Measurements from ENCODE around the gene SH2D1A.

SH2D1A gene

GRCh38 chrX:124346117-124346876 lies at the start of gene SH2D1A:
Gene SH2D1A, plus strand, starts transcription at chrX:124346563. Its CDS starts 80 bp downstream, at chrX:124346643.
- TF ChIP-seq CTCF (IDR thresholded peaks at IDR 0.05): no peak

GRCh38 chrX:124300405-124300804 lies 46.0 kb upstream of the SH2D1A start:
- TF ChIP-seq CTCF (IDR thresholded peaks at IDR 0.05): no peak

- TF ChIP-seq CTCF (IDR thresholded peaks at IDR 0.05): no peak
Measured at GRCh38 chrX:124307253-124307907, 39.0 kb upstream of the SH2D1A start.

GRCh38 chrX:124325732-124326131 lies 20.6 kb upstream of the SH2D1A start:
- no peak for TF ChIP-seq CTCF (IDR thresholded peaks at IDR 0.05)

GRCh38 chrX:124328765-124329164 lies 17.6 kb upstream of the SH2D1A start:
- TF ChIP-seq CTCF (IDR thresholded peaks at IDR 0.05): no peak

- TF ChIP-seq CTCF (IDR thresholded peaks at IDR 0.05): no peak
Measured at GRCh38 chrX:124332481-124333424, 13.6 kb upstream of the SH2D1A start, which contains the start of gene TEX13D. Gene TEX13D, plus strand, starts transcription at chrX:124332660. Its CDS starts 258 bp downstream, at chrX:124332918.

GRCh38 chrX:124333862-124334261 lies 12.5 kb upstream of the SH2D1A start:
- no peak for TF ChIP-seq CTCF (IDR thresholded peaks at IDR 0.05)
